HG03064 (cell line): ENCODE measurements around the gene ZNF862.
"Not testable (repeated sequence)": the region's sequence is repeated elsewhere in the genome, so short reads cannot be mapped to it uniquely, and the experiment has no call there.

Source experiments
- ATAC-seq: cut with Tn5 transposase; IDR thresholded peaks from one replicate; pipeline ENCODE4 v1.9.1; 2021; ENCODE audit warnings: low read depth; ENCODE audit not compliant: unreplicated experiment

ZNF862 gene

GRCh38 chr7:149912126-149912525, 74.0 kb downstream of the ZNF862 start:
- not testable (repeated sequence) for ATAC-seq
